ENCODE results near the gene EXOC5. TPM values are rescaled to one million over a fixed set of nuclear protein-coding genes. Genes with fewer than 3 reads are reported as not detected.
"Not testable (repeated sequence)": the region's sequence is repeated elsewhere in the genome, so short reads cannot be mapped to it uniquely, and the experiment has no call there.

EXOC5 gene
- total RNA-seq, 4 donors from 2014 or later, result 20.6 to 35.8 (median 30.3) TPM

DNA sequence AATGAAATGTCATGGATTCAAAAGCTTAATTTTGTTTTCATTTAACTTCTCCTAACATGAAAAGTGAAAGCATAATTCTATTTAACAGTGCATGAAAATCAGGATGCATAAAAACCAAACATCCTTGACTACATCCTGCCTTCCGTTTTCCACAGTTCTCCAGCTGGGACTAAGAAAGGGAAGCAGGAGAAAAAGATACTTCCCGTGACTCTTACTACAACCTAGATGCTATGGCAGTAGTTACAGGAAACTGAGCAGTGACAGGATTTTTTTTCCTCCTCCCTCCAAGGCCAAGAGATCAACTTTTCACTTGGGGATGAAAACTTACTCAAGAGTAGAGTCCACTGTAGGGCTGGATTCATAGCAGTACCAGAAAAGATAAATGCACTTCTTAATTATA lies 2.6 kb downstream of the EXOC5 start:
- H3K4me1 ChIP-seq, result peaks cover 0 to 32% (median 8%) of the 10 kb centered on the region in 4 donors

DNA sequence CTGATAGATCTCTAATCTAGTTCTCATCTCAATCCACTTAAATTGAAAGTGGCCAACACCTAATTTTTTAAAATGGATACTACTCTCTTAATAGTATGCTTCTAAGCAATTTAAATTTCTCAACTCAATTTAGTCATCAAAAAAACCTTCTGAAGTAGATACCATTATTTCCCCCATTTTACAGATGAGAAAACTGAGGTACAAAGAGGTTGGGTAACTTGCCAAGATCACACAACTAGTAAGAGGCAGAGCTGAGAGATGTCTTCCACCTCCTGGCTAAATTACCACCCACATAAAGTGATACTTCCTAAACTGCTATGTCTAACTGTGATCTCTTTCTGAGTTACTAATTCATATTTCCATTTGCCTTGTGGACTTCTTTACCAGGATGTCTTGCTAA lies 6.6 kb downstream of the EXOC5 start:
- H3K9me3 ChIP-seq, result no peaks in the 10 kb centered on the region

More for the DNA sequence above, 2.6 kb downstream of the EXOC5 start:
- Histone ChIP-seq H3K9me3 (no peaks in the 10 kb centered on the region), H3K36me3 (peaks cover 0 to 3% (median 0%) of the 10 kb centered on the region in 3 donors), H3K27ac (no peak overlapping the region), H3K4me3 (no peak overlapping the region), H3K27me3 (no peaks in the 10 kb centered on the region)
- no peak for TF ChIP-seq POLR2A (IDR thresholded peaks at IDR 0.05)
- TF ChIP-seq, protein P1, sequence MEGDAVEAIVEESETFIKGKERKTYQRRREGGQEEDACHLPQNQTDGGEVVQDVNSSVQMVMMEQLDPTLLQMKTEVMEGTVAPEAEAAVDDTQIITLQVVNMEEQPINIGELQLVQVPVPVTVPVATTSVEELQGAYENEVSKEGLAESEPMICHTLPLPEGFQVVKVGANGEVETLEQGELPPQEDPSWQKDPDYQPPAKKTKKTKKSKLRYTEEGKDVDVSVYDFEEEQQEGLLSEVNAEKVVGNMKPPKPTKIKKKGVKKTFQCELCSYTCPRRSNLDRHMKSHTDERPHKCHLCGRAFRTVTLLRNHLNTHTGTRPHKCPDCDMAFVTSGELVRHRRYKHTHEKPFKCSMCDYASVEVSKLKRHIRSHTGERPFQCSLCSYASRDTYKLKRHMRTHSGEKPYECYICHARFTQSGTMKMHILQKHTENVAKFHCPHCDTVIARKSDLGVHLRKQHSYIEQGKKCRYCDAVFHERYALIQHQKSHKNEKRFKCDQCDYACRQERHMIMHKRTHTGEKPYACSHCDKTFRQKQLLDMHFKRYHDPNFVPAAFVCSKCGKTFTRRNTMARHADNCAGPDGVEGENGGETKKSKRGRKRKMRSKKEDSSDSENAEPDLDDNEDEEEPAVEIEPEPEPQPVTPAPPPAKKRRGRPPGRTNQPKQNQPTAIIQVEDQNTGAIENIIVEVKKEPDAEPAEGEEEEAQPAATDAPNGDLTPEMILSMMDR (IDR thresholded peaks at IDR 0.05), result no peak
- no peak for DNase-seq

DNA sequence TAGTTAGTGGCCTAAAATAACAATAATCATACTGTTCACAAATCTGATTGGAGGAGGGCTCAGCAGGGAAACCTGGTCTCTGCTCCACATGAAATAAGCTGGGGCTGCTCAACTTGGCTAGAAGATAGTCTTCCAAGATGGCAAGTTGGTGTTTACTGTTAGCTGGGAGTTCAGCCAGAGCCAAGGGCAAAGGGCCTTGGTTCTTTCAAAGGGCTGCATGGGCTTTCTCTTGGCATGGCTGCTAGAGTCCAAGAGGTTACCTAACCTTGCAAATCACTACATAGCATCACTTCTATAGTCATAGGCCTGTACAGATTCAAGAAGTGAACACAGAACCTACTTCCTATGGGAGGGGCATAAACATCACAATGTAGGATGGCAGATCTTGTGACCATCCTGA lies 7.1 kb downstream of the EXOC5 start:
- Histone ChIP-seq H3K27ac (no peak overlapping the region), H3K27me3 (no peaks in the 10 kb centered on the region), H3K4me1 (peaks cover 0 to 8% (median 0%) of the 10 kb centered on the region in 4 donors), H3K9me3 (no peaks in the 10 kb centered on the region), H3K4me3 (no peak overlapping the region), H3K36me3 (peaks cover 0 to 3% (median 0%) of the 10 kb centered on the region in 3 donors)
- no peak for DNase-seq
- no peak for TF ChIP-seq POLR2A (IDR thresholded peaks at IDR 0.05)
- TF ChIP-seq, protein P1 (IDR thresholded peaks at IDR 0.05), result no peak

More for the DNA sequence above, 6.6 kb downstream of the EXOC5 start:
- Histone ChIP-seq H3K27me3 (no peaks in the 10 kb centered on the region), H3K27ac (no peak overlapping the region), H3K4me1 (peaks cover 0 to 13% (median under 1%) of the 10 kb centered on the region in 4 donors), H3K4me3 (no peak overlapping the region), H3K36me3 (peaks cover 0 to 3% (median 0%) of the 10 kb centered on the region in 3 donors)
- DNase-seq, result no peak
- TF ChIP-seq, protein P1 (IDR thresholded peaks at IDR 0.05), result no peak
- no peak for TF ChIP-seq POLR2A (IDR thresholded peaks at IDR 0.05)

DNA sequence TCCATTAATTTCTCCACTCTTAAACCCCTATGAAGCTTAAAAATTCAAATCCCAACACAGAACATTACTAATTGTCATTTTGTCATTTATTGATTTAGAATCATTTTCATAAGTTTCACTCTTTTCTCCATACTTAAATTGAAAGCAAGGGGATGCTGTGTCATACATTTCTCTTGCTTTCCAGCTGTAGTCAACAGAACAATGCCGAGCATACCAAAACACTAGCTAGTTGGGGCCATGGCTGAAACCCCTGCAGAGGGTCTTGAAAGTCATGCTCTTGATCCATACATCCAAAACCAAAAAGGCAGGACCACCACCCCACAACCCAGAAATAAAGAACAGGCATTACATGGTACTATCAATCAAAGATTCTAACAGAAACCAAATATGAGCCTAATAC lies 9.0 kb downstream of the EXOC5 start:
- H3K36me3 ChIP-seq, result peaks cover 0 to 3% (median 0%) of the 10 kb centered on the region in 3 donors
- H3K4me3 ChIP-seq, result no peak overlapping the region
- no peaks in the 10 kb centered on the region for H3K27me3 ChIP-seq
- no peaks in the 10 kb centered on the region for H3K4me1 ChIP-seq
- TF ChIP-seq, protein P1 (IDR thresholded peaks at IDR 0.05), result no peak
- TF ChIP-seq POLR2A (IDR thresholded peaks at IDR 0.05), result no peak
- no peak for DNase-seq
- no peaks in the 10 kb centered on the region for H3K9me3 ChIP-seq
- H3K27ac ChIP-seq, result no peak overlapping the region

DNA sequence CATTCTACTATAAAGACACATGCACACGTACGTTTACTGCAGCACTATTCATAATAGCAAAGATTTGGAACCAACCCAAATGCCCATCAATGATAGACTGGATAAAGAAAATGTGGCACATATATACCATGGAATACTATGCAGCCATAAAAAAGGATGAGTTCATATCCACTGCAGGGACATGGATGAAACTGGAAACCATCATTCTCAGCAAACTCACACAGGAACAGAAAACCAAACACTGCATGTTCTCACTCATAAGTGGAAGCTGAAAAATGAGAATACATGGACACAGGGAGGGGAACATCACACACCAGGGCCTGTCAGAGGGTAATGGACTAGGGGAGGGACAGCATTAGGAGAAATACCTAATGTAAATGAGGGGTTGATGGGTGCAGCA lies 10.5 kb downstream of the EXOC5 start:
- not testable (repeated sequence) for H3K36me3 ChIP-seq, H3K4me1 ChIP-seq, DNase-seq, H3K27me3 ChIP-seq, H3K4me3 ChIP-seq, H3K9me3 ChIP-seq, H3K27ac ChIP-seq

DNA sequence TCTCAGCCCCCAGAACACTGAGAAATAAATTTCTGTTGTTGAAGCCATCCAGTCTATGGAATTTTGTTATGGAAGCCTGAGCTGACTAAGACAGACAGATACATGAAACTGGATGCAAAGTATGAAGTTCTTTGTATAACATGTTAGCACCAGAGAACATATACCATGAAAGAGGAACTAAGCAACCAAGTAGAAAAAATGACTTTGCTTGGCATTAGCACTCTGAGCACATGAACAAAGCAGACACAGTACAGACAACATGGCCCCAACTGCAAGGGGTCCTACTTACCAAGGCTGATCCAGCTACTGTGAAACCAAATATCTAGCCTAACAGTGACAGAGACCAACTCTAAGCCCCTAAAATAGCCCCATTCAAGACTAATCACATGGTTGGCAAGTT lies 13.8 kb downstream of the EXOC5 start:
- H3K36me3 ChIP-seq, result no peaks in the 10 kb centered on the region
- H3K4me1 ChIP-seq, result no peaks in the 10 kb centered on the region
- TF ChIP-seq, protein P1 (IDR thresholded peaks at IDR 0.05), result no peak
- TF ChIP-seq POLR2A (IDR thresholded peaks at IDR 0.05), result no peak
- no peaks in the 10 kb centered on the region for H3K27me3 ChIP-seq
- H3K4me3 ChIP-seq, result no peak overlapping the region
- no peaks in the 10 kb centered on the region for H3K9me3 ChIP-seq
- no peak for DNase-seq
- H3K27ac ChIP-seq, result no peak overlapping the region
